Activated naive CD8-positive, alpha-beta T cell treated with anti-CD3 and anti-CD28 coated beads, Interleukin-2, amount 50 U/mL, for 24 hours (primary cell): ENCODE data around the gene OCA2.
"Not testable (repeated sequence)": the region's sequence is repeated elsewhere in the genome, so short reads cannot be mapped to it uniquely, and the experiment has no call there.

Source experiments
- ATAC-seq: fragments of 150-1000 bp; cut with Tn5 transposase; one replicate; pipeline ENCODE4 v1.10.0; 2021
- DNase-seq: peaks from one replicate; pipeline ENCODE4 v3.0.0; 2021
- H3K27ac Mint-ChIP-seq: one replicate; pipeline ENCODE4 v1.8.0; 2021; ENCODE audit warnings: mild to moderate bottlenecking, mixed read lengths
- H3K27me3 Mint-ChIP-seq: one replicate; pipeline ENCODE4 v1.8.0; 2021; ENCODE audit warnings: mixed read lengths
- H3K36me3 Mint-ChIP-seq: one replicate; pipeline ENCODE4 v1.8.0; 2021; ENCODE audit warnings: low read depth, mixed read lengths
- H3K4me1 Mint-ChIP-seq: one replicate; pipeline ENCODE4 v1.8.0; 2021; ENCODE audit warnings: mixed read lengths
- H3K4me3 Mint-ChIP-seq: one replicate; pipeline ENCODE4 v1.8.0; 2021; ENCODE audit warnings: mild to moderate bottlenecking, moderate library complexity, mixed read lengths
- H3K9me3 Mint-ChIP-seq: one replicate; pipeline ENCODE4 v1.8.0; 2021; ENCODE audit warnings: mixed read lengths

OCA2 gene

GRCh38 chr15:27787931-27788330, 311.2 kb downstream of the OCA2 start:
- no peak for DNase-seq
- Mint-ChIP-seq H3K27ac (no peak overlapping the region), H3K4me1 (no peaks in the 10 kb centered on the region), H3K27me3 (peaks cover 2% of the 10 kb centered on the region), H3K4me3 (no peak overlapping the region), H3K9me3 (no peaks in the 10 kb centered on the region), H3K36me3 (no peaks in the 10 kb centered on the region)
- no peak for ATAC-seq

- Mint-ChIP-seq H3K4me3 (no peak overlapping the region), H3K27me3 (no peaks in the 10 kb centered on the region), H3K9me3 (no peaks in the 10 kb centered on the region), H3K4me1 (no peaks in the 10 kb centered on the region), H3K36me3 (no peaks in the 10 kb centered on the region), H3K27ac (no peak overlapping the region)
- DNase-seq (no peak), ATAC-seq (no peak)
Measured at GRCh38 chr15:27784107-27784506, 315.0 kb downstream of the OCA2 start.

GRCh38 chr15:27783678-27784077, 315.4 kb downstream of the OCA2 start:
- no peaks in the 10 kb centered on the region for H3K27me3 Mint-ChIP-seq
- no peaks in the 10 kb centered on the region for H3K9me3 Mint-ChIP-seq
- H3K4me3 Mint-ChIP-seq, result no peak overlapping the region
- no peaks in the 10 kb centered on the region for H3K4me1 Mint-ChIP-seq
- no peak overlapping the region for H3K27ac Mint-ChIP-seq
- DNase-seq (no peak), ATAC-seq (no peak)
- H3K36me3 Mint-ChIP-seq, result no peaks in the 10 kb centered on the region

- no peak for ATAC-seq
- no peak overlapping the region for H3K4me3 Mint-ChIP-seq
- H3K36me3 Mint-ChIP-seq, result no peaks in the 10 kb centered on the region
- H3K27me3 Mint-ChIP-seq, result no peaks in the 10 kb centered on the region
- H3K4me1 Mint-ChIP-seq, result no peaks in the 10 kb centered on the region
- DNase-seq, result no peak
- H3K27ac Mint-ChIP-seq, result no peak overlapping the region
- H3K9me3 Mint-ChIP-seq, result no peaks in the 10 kb centered on the region
Measured at GRCh38 chr15:27782125-27782524, 317.0 kb downstream of the OCA2 start.

GRCh38 chr15:27776501-27776900, 322.6 kb downstream of the OCA2 start:
- Mint-ChIP-seq H3K9me3 (no peaks in the 10 kb centered on the region), H3K36me3 (peaks cover 2% of the 10 kb centered on the region), H3K4me3 (no peak overlapping the region), H3K27me3 (no peaks in the 10 kb centered on the region), H3K4me1 (no peaks in the 10 kb centered on the region), H3K27ac (no peak overlapping the region)
- no peak for DNase-seq
- no peak for ATAC-seq

- H3K4me3 Mint-ChIP-seq, result no peak overlapping the region
- DNase-seq, result no peak
Measured at GRCh38 chr15:27774638-27775037, 324.5 kb downstream of the OCA2 start.

GRCh38 chr15:27774191-27774590, 324.9 kb downstream of the OCA2 start:
- H3K36me3 Mint-ChIP-seq, result peaks cover 2% of the 10 kb centered on the region
- H3K27ac Mint-ChIP-seq, result no peak overlapping the region
- ATAC-seq (no peak), DNase-seq (no peak)
- no peaks in the 10 kb centered on the region for H3K27me3 Mint-ChIP-seq
- H3K9me3 Mint-ChIP-seq, result no peaks in the 10 kb centered on the region
- no peak overlapping the region for H3K4me3 Mint-ChIP-seq
- no peaks in the 10 kb centered on the region for H3K4me1 Mint-ChIP-seq

More at GRCh38 chr15:27774638-27775037, 324.5 kb downstream of the OCA2 start:
- Mint-ChIP-seq H3K36me3 (peaks cover 2% of the 10 kb centered on the region), H3K27ac (no peak overlapping the region), H3K27me3 (no peaks in the 10 kb centered on the region), H3K9me3 (no peaks in the 10 kb centered on the region), H3K4me1 (no peaks in the 10 kb centered on the region)
- no peak for ATAC-seq

GRCh38 chr15:27771892-27772291, 327.2 kb downstream of the OCA2 start:
- Mint-ChIP-seq H3K4me3 (no peak overlapping the region), H3K9me3 (no peaks in the 10 kb centered on the region), H3K27me3 (no peaks in the 10 kb centered on the region), H3K4me1 (no peaks in the 10 kb centered on the region), H3K36me3 (peaks cover 2% of the 10 kb centered on the region), H3K27ac (no peak overlapping the region)
- DNase-seq (no peak), ATAC-seq (no peak)

GRCh38 chr15:27770769-27771554, 328.2 kb downstream of the OCA2 start:
- Mint-ChIP-seq H3K27me3 (no peaks in the 10 kb centered on the region), H3K36me3 (peaks cover 2% of the 10 kb centered on the region), H3K27ac (no peak overlapping the region)

GRCh38 chr15:27770086-27770607, 329.0 kb downstream of the OCA2 start:
- H3K4me3 Mint-ChIP-seq, result no peak overlapping the region
- H3K36me3 Mint-ChIP-seq, result peaks cover 2% of the 10 kb centered on the region
- no peak overlapping the region for H3K27ac Mint-ChIP-seq
- no peaks in the 10 kb centered on the region for H3K27me3 Mint-ChIP-seq
- H3K9me3 Mint-ChIP-seq, result no peaks in the 10 kb centered on the region
- ATAC-seq, result no peak
- DNase-seq, result no peak
- no peaks in the 10 kb centered on the region for H3K4me1 Mint-ChIP-seq

More at GRCh38 chr15:27770769-27771554, 328.2 kb downstream of the OCA2 start:
- DNase-seq (no peak), ATAC-seq (no peak)
- Mint-ChIP-seq H3K9me3 (no peaks in the 10 kb centered on the region), H3K4me1 (no peaks in the 10 kb centered on the region), H3K4me3 (no peak overlapping the region)

GRCh38 chr15:27769652-27770051, 329.5 kb downstream of the OCA2 start:
- Mint-ChIP-seq H3K27me3 (no peaks in the 10 kb centered on the region), H3K9me3 (no peaks in the 10 kb centered on the region), H3K36me3 (peaks cover 2% of the 10 kb centered on the region), H3K4me3 (no peak overlapping the region), H3K4me1 (no peaks in the 10 kb centered on the region), H3K27ac (no peak overlapping the region)
- ATAC-seq (no peak), DNase-seq (no peak)

- no peaks in the 10 kb centered on the region for H3K4me1 Mint-ChIP-seq
- H3K27me3 Mint-ChIP-seq, result no peaks in the 10 kb centered on the region
- peaks cover 2% of the 10 kb centered on the region for H3K36me3 Mint-ChIP-seq
- no peak overlapping the region for H3K27ac Mint-ChIP-seq
- DNase-seq (no peak), ATAC-seq (no peak)
- no peaks in the 10 kb centered on the region for H3K9me3 Mint-ChIP-seq
- no peak overlapping the region for H3K4me3 Mint-ChIP-seq
Measured at GRCh38 chr15:27768732-27769475, 330.2 kb downstream of the OCA2 start.

- Mint-ChIP-seq H3K4me3 (no peak overlapping the region), H3K27me3 (no peaks in the 10 kb centered on the region), H3K27ac (no peak overlapping the region), H3K36me3 (peaks cover 2% of the 10 kb centered on the region), H3K4me1 (no peaks in the 10 kb centered on the region), H3K9me3 (peaks cover 4% of the 10 kb centered on the region)
- DNase-seq (no peak), ATAC-seq (no peak)
Measured at GRCh38 chr15:27767918-27768640, 331.0 kb downstream of the OCA2 start.

GRCh38 chr15:27767430-27767829, 331.7 kb downstream of the OCA2 start:
- not testable (repeated sequence) for ATAC-seq, H3K36me3 Mint-ChIP-seq

More at GRCh38 chr15:27767430-27767829, 331.7 kb downstream of the OCA2 start:
- DNase-seq, H3K27me3 Mint-ChIP-seq, H3K4me3 Mint-ChIP-seq, H3K9me3 Mint-ChIP-seq, H3K27ac Mint-ChIP-seq, H3K4me1 Mint-ChIP-seq: not testable (repeated sequence)
